OCI-LY7 (cell line): ENCODE data around the gene SPG21.

ENCODE experiments used
- CTCF ChIP-seq: fragments of 200-600 bp; sonication (generic); conservative IDR thresholded peaks from 2 replicates; pipeline ENCODE4 v1.5.1; 2014; ENCODE audit warnings: mild to moderate bottlenecking, antibody characterized with exemption, low read length, moderate library complexity, mixed read lengths
- EZH2phosphoT487 ChIP-seq: fragments of 200-600 bp; sonication (generic); IDR thresholded peaks from 2 replicates; pipeline ENCODE4 v1.6.1; 2018; ENCODE audit warnings: low read depth, borderline replicate concordance, mild to moderate bottlenecking, mixed run types, antibody characterized with exemption, low read length, moderate library complexity, mixed read lengths

GRCh38 chr15:64943512-64944225, 46.0 kb downstream of the SPG21 start:
- TF ChIP-seq CTCF (no peak), EZH2phosphoT487 (no peak)
